BJ (cell line): ENCODE measurements around the gene UPF2. TPM values are rescaled to one million over a fixed set of nuclear protein-coding genes. Genes with fewer than 3 reads are reported as not detected.

Source experiments
- CTCF ChIA-PET: fragments of 350-600 bp; formaldehyde crosslinking; extraction: SDS; loops from one replicate; lab custom pipeline; 2021; ENCODE audit warnings: antibody characterized with exemption, inconsistent platforms; lab: Yijun Ruan, JAX
- POLR2A ChIA-PET: fragments of 300-600 bp; sonication (Branson Sonifier 250); formaldehyde crosslinking; extraction: SDS; loops from one replicate; lab custom pipeline; 2021; ENCODE audit warnings: antibody characterized with exemption; lab: Charles Lee
- DNase-seq: peaks from one replicate; pipeline ENCODE4 v3.0.0-alpha.2; 2011; ENCODE audit warnings: low read depth
- H3K27me3 ChIP-seq: 2 replicates; pipeline ENCODE4 v1.6.0; 2011; ENCODE audit warnings: low read length; ENCODE audit not compliant: control insufficient read depth, insufficient read depth
- H3K36me3 ChIP-seq: 2 replicates; pipeline ENCODE4 v1.5.1; 2011; ENCODE audit warnings: low read length; ENCODE audit not compliant: control insufficient read depth, insufficient read depth
- H3K4me3 ChIP-seq: 2 replicates; pipeline ENCODE4 v1.5.1; 2011; ENCODE audit warnings: low read depth, mild to moderate bottlenecking, control low read depth, low read length
- CTCF ChIP-seq: IDR thresholded peaks from 2 replicates; pipeline ENCODE4 v1.5.1; 2011; ENCODE audit warnings: low read depth, mild to moderate bottlenecking, control low read depth, inconsistent platforms, low read length, moderate library complexity; ENCODE audit not compliant: insufficient read depth
- polyA plus RNA-seq: library from polyadenylated mRNA; depleted of rRNA; stranded (reverse); fragments of >200 nt; gene quantifications from 2 replicates; pipeline ENCODE4 v1.2.3, GENCODE V29; 2011

UPF2 gene
- polyA plus RNA-seq, 1 experiment = 5.5 TPM

DNA sequence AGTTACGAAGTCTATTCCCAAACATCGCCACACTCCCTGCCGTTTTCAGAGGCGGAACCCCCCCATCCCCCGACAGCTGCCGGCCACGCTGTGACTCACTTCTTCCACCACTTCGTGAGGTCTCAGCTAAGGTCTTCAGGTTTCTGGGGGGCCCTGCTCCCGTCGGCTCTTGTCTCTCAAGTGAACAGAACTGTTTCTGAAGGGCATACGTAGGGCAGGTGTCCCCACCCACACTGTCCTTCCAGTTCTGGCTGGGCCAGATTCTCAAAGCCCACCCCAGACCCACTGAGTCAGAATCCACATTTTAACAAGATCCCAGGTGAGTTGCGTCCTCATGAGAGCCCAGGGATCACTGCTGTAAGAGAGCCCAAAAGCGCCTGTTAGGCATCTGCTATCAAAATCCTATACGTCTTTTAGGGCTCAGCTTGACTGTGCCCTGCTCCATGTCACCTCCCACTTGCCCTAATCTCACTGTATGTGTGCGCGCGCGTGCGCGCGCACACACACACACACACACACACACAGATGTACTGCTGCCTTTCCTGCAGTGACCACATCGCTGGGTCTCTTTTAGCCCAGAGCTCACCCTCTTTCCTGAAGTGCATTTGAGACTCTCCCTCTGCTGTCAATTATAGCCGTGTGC lies 140.7 kb downstream of the UPF2 start:
- no peaks in the 10 kb centered on the region for H3K36me3 ChIP-seq
- POLR2A ChIA-PET = no interaction called here
- no peak for DNase-seq
- H3K27me3 ChIP-seq = peaks cover 3% of the 10 kb centered on the region; the same call in 1 of the 2 replicates
- TF ChIP-seq CTCF = no peak
- H3K4me3 ChIP-seq = no peak overlapping the region
- CTCF ChIA-PET = no interaction called here

GRCh38 chr10:11901454-11901832 lies 141.2 kb downstream of the UPF2 start:
- TF ChIP-seq CTCF = no peak
- H3K36me3 ChIP-seq = no peaks in the 10 kb centered on the region
- ChIA-PET POLR2A (no interaction called here), CTCF (no interaction called here)
- H3K27me3 ChIP-seq = peaks cover 3% of the 10 kb centered on the region; the same call in 1 of the 2 replicates
- H3K4me3 ChIP-seq = no peak overlapping the region
- DNase-seq = no peak

- TF ChIP-seq CTCF = no peak
- ChIA-PET POLR2A (no interaction called here), CTCF (no interaction called here)
- DNase-seq = no peak
- H3K4me3 ChIP-seq = no peak overlapping the region
- H3K36me3 ChIP-seq = no peaks in the 10 kb centered on the region
- H3K27me3 ChIP-seq = peaks cover 3% of the 10 kb centered on the region; the same call in 1 of the 2 replicates
Measured at GRCh38 chr10:11901036-11901301, 141.6 kb downstream of the UPF2 start.

DNA sequence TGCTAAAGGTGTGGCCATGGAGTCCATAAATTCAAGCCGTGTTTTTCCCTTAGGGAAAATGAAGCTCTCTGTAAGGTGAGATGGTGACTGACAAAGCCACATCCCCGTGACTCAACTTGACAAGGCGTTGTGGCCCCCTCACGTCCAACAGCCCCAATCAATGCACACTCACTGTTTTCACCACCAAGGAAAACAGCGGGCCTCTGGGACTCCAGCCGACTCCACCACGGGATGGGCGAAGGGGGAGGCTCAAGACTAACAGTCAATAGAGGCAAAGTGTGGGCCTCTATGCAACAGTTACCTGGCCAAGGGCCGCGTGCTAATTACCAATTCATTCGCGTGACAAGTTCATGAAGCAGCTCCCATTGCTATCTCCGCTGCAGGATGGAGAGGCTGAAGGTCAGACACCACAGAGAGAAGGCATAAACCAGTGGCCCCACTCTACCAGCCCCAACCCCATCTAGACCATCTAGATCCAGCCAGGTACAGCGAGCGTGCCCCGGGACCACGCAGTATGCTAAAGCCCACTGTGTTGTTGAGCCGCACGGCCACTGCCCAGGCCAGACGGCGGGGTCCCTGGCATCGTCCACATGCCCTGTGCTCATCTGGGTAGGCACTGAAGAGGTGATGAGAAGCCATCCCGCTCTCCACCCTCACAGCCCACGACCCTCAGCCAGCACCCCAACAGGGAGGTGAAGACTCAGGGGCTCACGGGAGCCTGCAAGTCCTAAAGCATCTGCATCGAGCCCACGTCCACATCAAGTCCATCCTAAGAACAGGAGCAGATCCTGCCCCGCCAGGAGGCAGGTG lies 143.3 kb downstream of the UPF2 start:
- Histone ChIP-seq H3K27me3 (peaks cover 3% of the 10 kb centered on the region; the same call in 1 of the 2 replicates), H3K36me3 (no peaks in the 10 kb centered on the region), H3K4me3 (no peak overlapping the region)
- ChIA-PET CTCF (no interaction called here), POLR2A (no interaction called here)
- DNase-seq = no peak
- TF ChIP-seq CTCF = no peak

DNA sequence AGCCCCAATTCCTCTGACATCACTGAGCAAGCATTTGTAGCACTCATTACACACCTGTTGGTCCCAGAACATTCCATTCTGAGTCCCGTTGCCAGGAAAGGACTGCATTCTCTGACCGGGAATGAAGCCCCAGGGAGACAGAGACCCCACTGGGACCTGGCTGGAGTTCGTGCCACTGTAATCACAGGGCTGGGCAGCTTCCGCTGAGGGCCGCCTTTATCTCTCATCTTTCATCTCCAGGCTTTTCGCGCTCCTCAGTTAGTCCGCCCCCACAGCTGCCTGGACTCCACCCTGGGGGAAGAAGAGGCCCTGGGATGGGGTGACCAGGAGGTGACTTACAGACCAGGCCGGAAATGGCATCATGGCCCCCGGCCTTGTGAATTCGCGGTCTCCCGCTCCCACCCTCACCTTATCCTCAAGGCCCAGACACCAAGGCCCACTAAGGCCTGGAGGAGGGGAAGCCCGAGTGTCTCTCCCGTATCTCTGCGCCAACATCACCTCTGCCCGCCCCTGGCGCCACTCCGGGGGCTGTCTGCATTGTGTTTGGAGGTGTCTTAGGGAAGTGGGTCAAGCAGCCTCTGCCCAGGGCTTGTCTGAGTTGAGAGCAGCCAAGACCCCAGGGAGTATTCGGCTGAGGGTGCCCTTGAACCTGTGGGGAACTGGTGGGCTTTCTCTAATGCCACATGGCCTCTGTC lies 144.1 kb downstream of the UPF2 start:
- Histone ChIP-seq H3K36me3 (no peaks in the 10 kb centered on the region), H3K4me3 (no peak overlapping the region), H3K27me3 (peaks cover 3% of the 10 kb centered on the region; the same call in 1 of the 2 replicates)
- ChIA-PET POLR2A (no interaction called here), CTCF (no interaction called here)
- no peak for DNase-seq
- TF ChIP-seq CTCF = no peak
